HCT116 (cell line): ENCODE data around the gene BMPER. TPM values are rescaled to one million over a fixed set of nuclear protein-coding genes. Genes with fewer than 3 reads are reported as not detected.

Experiments used
- ATAC-seq: fragments of 200-7000 bp; cut with Tn5 transposase; 2 replicates; pipeline ENCODE4 v1.9.1; 2020; ENCODE audit warnings: mild to moderate bottlenecking, moderate library complexity
- BruUV-seq: library from RNA; stranded (reverse); fragments of 400-500 nt; replicated peaks from 2 replicates; lab custom pipeline; 2021; lab: Mats Ljungman, UMichigan
- CTCF ChIA-PET: fragments of 300-600 bp; sonication (Branson Sonifier 250); formaldehyde crosslinking; loops from one replicate; lab custom pipeline; 2021; ENCODE audit warnings: antibody characterized with exemption; lab: Charles Lee
- POLR2A ChIA-PET: fragments of 300-600, 350-600 bp; sonication (Branson Sonifier 250); formaldehyde crosslinking; loops from one replicate; lab custom pipeline; 2021; ENCODE audit warnings: antibody characterized with exemption; lab: Charles Lee
- RAD21 ChIA-PET, 2 experiments: fragments of 300-600 bp; sonication (Branson Sonifier 250); formaldehyde crosslinking; loops; one replicate each; lab custom pipeline; 2023; ENCODE audit warnings: low total read pairs in 2 of 2; ENCODE audit not compliant: uncharacterized antibody in 2 of 2, unreplicated experiment in 2 of 2, low non-redundant PET in 1 of 2; lab: Charles Lee
- DNase-seq: peaks from one replicate; pipeline ENCODE4 v3.0.0-alpha.2; 2010; ENCODE audit warnings: low read depth, low spot score
- H2AFZ ChIP-seq: fragments of 200-600 bp; shearing (Covaris generic), sonication (generic); 2 replicates; pipeline ENCODE4 v1.6.1; 2017; ENCODE audit warnings: low read depth, mixed run types, mixed read lengths, antibody characterized with exemption, low read length; ENCODE audit not compliant: poor library complexity, severe bottlenecking
- H3K27ac ChIP-seq: 2 replicates; pipeline ENCODE4 v1.5.1; 2012; ENCODE audit warnings: low read depth, low read length
- H3K27me3 ChIP-seq: fragments of 200-600 bp; sonication (generic); 2 replicates; pipeline ENCODE4 v1.6.1; 2016; ENCODE audit warnings: mixed run types, low read length, mixed read lengths; ENCODE audit not compliant: insufficient read depth
- H3K36me3 ChIP-seq, 2 experiments: fragments of 200-500 bp in 1 of 2; fragments of 200-600 bp in 1 of 2; sonication (Bioruptor generic) in 1 of 2; sonication (generic) in 1 of 2; 2 replicates each; pipeline versions ENCODE4 v1.5.1 to v1.6.1; 2014 to 2016; ENCODE audit warnings: low read length in 2 of 2, inconsistent platforms in 1 of 2, mixed read lengths in 1 of 2, mixed run types in 1 of 2; ENCODE audit not compliant: insufficient read depth in 2 of 2, control insufficient read depth in 1 of 2
- H3K4me1 ChIP-seq, 2 experiments: fragments of 200-600 bp in 1 of 2; sonication (generic) in 1 of 2; 2 replicates each; pipeline versions ENCODE4 v1.5.1 to v1.6.1; 2012 to 2017; ENCODE audit warnings: low read length in 2 of 2, inconsistent platforms in 1 of 2, mild to moderate bottlenecking in 1 of 2, mixed read lengths in 1 of 2, mixed run types in 1 of 2, moderate library complexity in 1 of 2; ENCODE audit not compliant: insufficient read depth in 2 of 2, control insufficient read depth in 1 of 2
- H3K4me2 ChIP-seq: fragments of 200-600 bp; sonication (generic); 2 replicates; pipeline ENCODE4 v1.6.1; 2017; ENCODE audit warnings: mixed run types, low read length, mixed read lengths
- H3K4me3 ChIP-seq, 2 experiments: fragments of 200-600 bp in 1 of 2; sonication (generic) in 1 of 2; replicated peaks in 1 of 2; 2 replicates each; pipeline ENCODE4 v1.5.1; 2011 to 2016; ENCODE audit warnings: low read length in 2 of 2, control low read depth in 1 of 2, low read depth in 1 of 2, mild to moderate bottlenecking in 1 of 2, mixed read lengths in 1 of 2, mixed run types in 1 of 2
- H3K79me2 ChIP-seq: fragments of 200-600 bp; sonication (generic); 2 replicates; pipeline ENCODE4 v1.6.1; 2017; ENCODE audit warnings: mild to moderate bottlenecking, mixed run types, low read length, moderate library complexity, mixed read lengths; ENCODE audit not compliant: insufficient read depth
- H3K9ac ChIP-seq: fragments of 200-600 bp; sonication (generic); 2 replicates; pipeline ENCODE4 v1.6.1; 2016; ENCODE audit warnings: low read length, mixed read lengths
- H3K9me2 ChIP-seq: fragments of 200-600 bp; sonication (generic), shearing (Covaris generic); 2 replicates; pipeline ENCODE4 v1.6.1; 2017; ENCODE audit warnings: mixed run types, mild to moderate bottlenecking, moderate library complexity; ENCODE audit not compliant: insufficient read depth
- H3K9me3 ChIP-seq, 2 experiments: fragments of 200-500 bp in 1 of 2; fragments of 200-600 bp in 1 of 2; sonication (Bioruptor generic) in 1 of 2; sonication (generic) in 1 of 2; 2 replicates each; pipeline ENCODE4 v1.6.1; 2014 to 2017; ENCODE audit warnings: low read length in 2 of 2, mixed read lengths in 2 of 2, inconsistent platforms in 1 of 2, low read depth in 1 of 2, mild to moderate bottlenecking in 1 of 2, mixed run types in 1 of 2, moderate library complexity in 1 of 2; ENCODE audit not compliant: control insufficient read depth in 1 of 2, insufficient read depth in 1 of 2
- H4K20me1 ChIP-seq: fragments of 200-600 bp; sonication (generic), shearing (Covaris generic); 2 replicates; pipeline ENCODE4 v1.6.1; 2017; ENCODE audit warnings: mixed run types, mild to moderate bottlenecking, moderate library complexity; ENCODE audit not compliant: insufficient read depth
- CBX3 ChIP-seq: IDR thresholded peaks from 2 replicates; pipeline ENCODE4 v1.6.1; 2012; ENCODE audit warnings: low read depth
- CEBPB ChIP-seq: IDR thresholded peaks from 2 replicates; pipeline ENCODE4 v1.6.1; 2012; ENCODE audit warnings: low read depth
- CTCF ChIP-seq, 3 experiments: fragments of 200-600 bp in 1 of 3; sonication (generic) in 1 of 3; IDR thresholded peaks in 2 of 3; conservative IDR thresholded peaks in 1 of 3; 2 replicates each; pipeline ENCODE4 v1.5.1; 2012 to 2017; ENCODE audit warnings: low read depth in 2 of 3, low read length in 2 of 3, antibody characterized with exemption in 1 of 3, borderline replicate concordance in 1 of 3, control low read depth in 1 of 3, mild to moderate bottlenecking in 1 of 3, mixed read lengths in 1 of 3, mixed run types in 1 of 3, moderate library complexity in 1 of 3; ENCODE audit not compliant: insufficient read depth in 1 of 3
- EGR1 ChIP-seq: IDR thresholded peaks from 2 replicates; pipeline ENCODE4 v1.6.1; 2012; ENCODE audit warnings: low read depth
- EZH2 ChIP-seq: fragments of 200-600 bp; sonication (generic); IDR thresholded peaks from 2 replicates; pipeline ENCODE4 v1.6.1; 2017; ENCODE audit warnings: antibody characterized with exemption, mixed run types
- EZH2phosphoT487 ChIP-seq: fragments of 200-600 bp; IDR thresholded peaks from 2 replicates; pipeline ENCODE4 v1.6.1; 2018; ENCODE audit warnings: antibody characterized with exemption, borderline replicate concordance
- FOSL1 ChIP-seq: IDR thresholded peaks from 2 replicates; pipeline ENCODE4 v1.6.1; 2012; ENCODE audit warnings: low read depth
- JUND ChIP-seq: IDR thresholded peaks from 2 replicates; pipeline ENCODE4 v1.6.1; 2012
- MAX ChIP-seq: IDR thresholded peaks from 2 replicates; pipeline ENCODE4 v1.6.1; 2012
- REST ChIP-seq: IDR thresholded peaks from 2 replicates; pipeline ENCODE4 v1.6.1; 2012; ENCODE audit warnings: low read depth
- SIN3A ChIP-seq: IDR thresholded peaks from 2 replicates; pipeline ENCODE4 v1.6.1; 2012; ENCODE audit warnings: low read depth
- SP1 ChIP-seq: IDR thresholded peaks from 2 replicates; pipeline ENCODE4 v1.6.1; 2012; ENCODE audit warnings: low read depth
- SRF ChIP-seq: IDR thresholded peaks from 2 replicates; pipeline ENCODE4 v1.6.1; 2012; ENCODE audit warnings: low read depth
- TCF7L2 ChIP-seq: IDR thresholded peaks from 2 replicates; pipeline ENCODE4 v1.7.0; 2011; ENCODE audit warnings: borderline replicate concordance, inconsistent platforms; ENCODE audit not compliant: insufficient read depth, insufficient read length; ENCODE audit errors: extremely low read depth
- YY1 ChIP-seq: IDR thresholded peaks from 2 replicates; pipeline ENCODE4 v1.6.1; 2011; ENCODE audit warnings: low read length, low read depth, moderate library complexity, mild to moderate bottlenecking; ENCODE audit not compliant: insufficient replicate concordance; ENCODE audit errors: extremely low read depth
- ZFX ChIP-seq: fragments of 450-650 bp; IDR thresholded peaks from 2 replicates; pipeline ENCODE4 v1.6.1; 2017
- intact Hi-C: fragments of 100-400 bp; cut with micrococcal nuclease; formaldehyde crosslinking; loops from 2 replicates; pipeline ENCODE4 v1.10.0; 2022
- total RNA-seq: library from RNA; stranded (reverse); gene quantifications from one replicate; pipeline ENCODE4 v1.2.1, GENCODE V29; 2021; ENCODE audit not compliant: unreplicated experiment
- TF ChIP-seq, protein P1 (sequence below): IDR thresholded peaks from 2 replicates; pipeline ENCODE4 v1.6.1; 2012
- TF ChIP-seq, protein P2 (sequence below): IDR thresholded peaks from 2 replicates; pipeline ENCODE4 v1.6.1; 2011; ENCODE audit warnings: mild to moderate bottlenecking, low read length, moderate library complexity; ENCODE audit not compliant: insufficient replicate concordance; ENCODE audit errors: extremely low read depth

BMPER gene
- total RNA-seq, 1 experiment from 2014 or later, result not detected

DNA sequence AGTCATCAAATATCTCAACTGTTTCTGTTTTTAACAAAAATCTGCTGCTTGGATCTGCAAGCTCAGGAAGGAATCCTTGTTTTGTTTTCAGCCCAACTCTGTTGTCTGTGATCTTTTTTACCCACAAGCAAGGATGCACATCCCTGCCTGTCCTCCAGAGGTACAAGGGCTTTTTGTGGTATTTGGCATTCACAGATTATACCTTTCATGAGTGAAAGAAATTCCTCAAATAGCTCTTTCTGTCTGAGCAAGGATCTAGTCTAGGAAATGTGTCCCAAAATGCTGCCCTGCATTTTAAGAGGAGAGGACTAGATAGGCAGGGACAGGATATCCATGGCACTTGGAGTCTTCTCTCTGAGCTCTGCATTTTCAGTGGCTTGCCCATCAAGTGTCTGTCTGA is 151.8 kb downstream of the BMPER start:
- BruUV-seq, result no TSS peak

More for the DNA sequence above, 151.8 kb downstream of the BMPER start:
- CTCF ChIA-PET, result no interaction called here
- intact Hi-C loops, result no loop called here
- H3K9me2 ChIP-seq, result no peaks in the 10 kb centered on the region
- H3K27ac ChIP-seq, result no peak overlapping the region
- H4K20me1 ChIP-seq, result no peaks in the 10 kb centered on the region
- H2AFZ ChIP-seq, result no peak overlapping the region
- H3K9ac ChIP-seq, result no peak overlapping the region
- H3K4me1 ChIP-seq, result no peaks in the 10 kb centered on the region
- DNase-seq, result no peak
- TF ChIP-seq SP1 (no peak), MAX (no peak), CEBPB (no peak), YY1 (no peak), CTCF (IDR thresholded peaks at IDR 0.05 in 2 of 3, conservative IDR thresholded peaks at IDR 0.05 in 1 of 3; ENCODE audit: borderline replicate concordance in 1 of 3, insufficient read depth in 1 of 3, low read depth in 2 of 3, low read length in 2 of 3) (no peak), TCF7L2 (no peak), REST (no peak), EGR1 (no peak), SIN3A (no peak), FOSL1 (no peak), SRF (no peak), EZH2 (no peak), CBX3 (no peak), EZH2phosphoT487 (no peak), ZFX (no peak), JUND (no peak)
- TF ChIP-seq, protein P1, sequence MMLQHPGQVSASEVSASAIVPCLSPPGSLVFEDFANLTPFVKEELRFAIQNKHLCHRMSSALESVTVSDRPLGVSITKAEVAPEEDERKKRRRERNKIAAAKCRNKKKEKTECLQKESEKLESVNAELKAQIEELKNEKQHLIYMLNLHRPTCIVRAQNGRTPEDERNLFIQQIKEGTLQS, result no peak
- TF ChIP-seq, protein P2, sequence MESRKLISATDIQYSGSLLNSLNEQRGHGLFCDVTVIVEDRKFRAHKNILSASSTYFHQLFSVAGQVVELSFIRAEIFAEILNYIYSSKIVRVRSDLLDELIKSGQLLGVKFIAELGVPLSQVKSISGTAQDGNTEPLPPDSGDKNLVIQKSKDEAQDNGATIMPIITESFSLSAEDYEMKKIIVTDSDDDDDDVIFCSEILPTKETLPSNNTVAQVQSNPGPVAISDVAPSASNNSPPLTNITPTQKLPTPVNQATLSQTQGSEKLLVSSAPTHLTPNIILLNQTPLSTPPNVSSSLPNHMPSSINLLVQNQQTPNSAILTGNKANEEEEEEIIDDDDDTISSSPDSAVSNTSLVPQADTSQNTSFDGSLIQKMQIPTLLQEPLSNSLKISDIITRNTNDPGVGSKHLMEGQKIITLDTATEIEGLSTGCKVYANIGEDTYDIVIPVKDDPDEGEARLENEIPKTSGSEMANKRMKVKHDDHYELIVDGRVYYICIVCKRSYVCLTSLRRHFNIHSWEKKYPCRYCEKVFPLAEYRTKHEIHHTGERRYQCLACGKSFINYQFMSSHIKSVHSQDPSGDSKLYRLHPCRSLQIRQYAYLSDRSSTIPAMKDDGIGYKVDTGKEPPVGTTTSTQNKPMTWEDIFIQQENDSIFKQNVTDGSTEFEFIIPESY, result no peak
- no peak for ATAC-seq
- H3K4me2 ChIP-seq, result no peak overlapping the region
- POLR2A ChIA-PET, result no interaction called here
- H3K27me3 ChIP-seq, result no peaks in the 10 kb centered on the region
- no peaks in the 10 kb centered on the region for H3K79me2 ChIP-seq
- H3K9me3 ChIP-seq, result no peaks in the 10 kb centered on the region
- H3K36me3 ChIP-seq, result no peaks in the 10 kb centered on the region
- no peak overlapping the region for H3K4me3 ChIP-seq
- RAD21 ChIA-PET, result no interaction called here
